Bronchial epithelial cell (primary cell): Measurements from ENCODE around the gene AMPD3. TPM values are rescaled to one million over a fixed set of nuclear protein-coding genes. Genes with fewer than 3 reads are reported as not detected.

ENCODE experiments used
- DNase-seq: peaks from one replicate; pipeline ENCODE4 v3.0.0-alpha.2; 2010; ENCODE audit warnings: low read depth
- FAIRE-seq: peaks from 2 replicates; lab custom pipeline; 2011; peaks lifted over from hg19 to GRCh38; lab: Jason Lieb, UNC
- H3K27me3 ChIP-seq: 2 replicates; pipeline ENCODE4 v1.5.1; 2011; ENCODE audit warnings: low read length; ENCODE audit not compliant: control insufficient read depth, insufficient read depth
- H3K36me3 ChIP-seq: 2 replicates; pipeline ENCODE4 v1.5.1; 2011; ENCODE audit warnings: low read length; ENCODE audit not compliant: control insufficient read depth, insufficient read depth
- H3K4me3 ChIP-seq: 2 replicates; pipeline ENCODE4 v1.5.1; 2011; ENCODE audit warnings: mild to moderate bottlenecking, low read depth, low read length, control low read depth
- CTCF ChIP-seq: IDR thresholded peaks from 2 replicates; pipeline ENCODE4 v1.5.1; 2011; ENCODE audit warnings: mild to moderate bottlenecking, moderate library complexity, low read length, control low read depth, inconsistent platforms; ENCODE audit not compliant: insufficient read depth, severe bottlenecking
- total RNA-seq: library from RNA; depleted of rRNA; stranded (reverse); fragments of >200 nt; gene quantifications from 2 replicates; pipeline ENCODE4 v1.2.1, GENCODE V29; 2014

AMPD3 gene
- total RNA-seq, 1 donor from 2014 or later = 5.3 TPM

GRCh38 chr11:10505278-10506007 is 50.4 kb downstream of the AMPD3 start:
- FAIRE-seq (no peak), DNase-seq (no peak)
- Histone ChIP-seq H3K36me3 (peaks cover 14% of the 10 kb centered on the region), H3K4me3 (no peak overlapping the region), H3K27me3 (no peaks in the 10 kb centered on the region)
- TF ChIP-seq CTCF = no peak

- no peak for TF ChIP-seq CTCF
- no peak for FAIRE-seq
- Histone ChIP-seq H3K36me3 (peaks cover 11% of the 10 kb centered on the region), H3K4me3 (no peak overlapping the region), H3K27me3 (no peaks in the 10 kb centered on the region)
- DNase-seq = peak; percentile 92
Observed at GRCh38 chr11:10506008-10506370, 50.9 kb downstream of the AMPD3 start.

GRCh38 chr11:10511181-10511621 is 56.1 kb downstream of the AMPD3 start:
- no peak for DNase-seq
- no peak for FAIRE-seq
- Histone ChIP-seq H3K27me3 (no peaks in the 10 kb centered on the region), H3K36me3 (no peaks in the 10 kb centered on the region), H3K4me3 (no peak overlapping the region)
- no peak for TF ChIP-seq CTCF

- no peak for FAIRE-seq
- TF ChIP-seq CTCF = no peak
- Histone ChIP-seq H3K27me3 (no peaks in the 10 kb centered on the region), H3K36me3 (no peaks in the 10 kb centered on the region), H3K4me3 (no peak overlapping the region)
- DNase-seq = peak; percentile 48
Observed at GRCh38 chr11:10514202-10514601, 59.1 kb downstream of the AMPD3 start.

DNA sequence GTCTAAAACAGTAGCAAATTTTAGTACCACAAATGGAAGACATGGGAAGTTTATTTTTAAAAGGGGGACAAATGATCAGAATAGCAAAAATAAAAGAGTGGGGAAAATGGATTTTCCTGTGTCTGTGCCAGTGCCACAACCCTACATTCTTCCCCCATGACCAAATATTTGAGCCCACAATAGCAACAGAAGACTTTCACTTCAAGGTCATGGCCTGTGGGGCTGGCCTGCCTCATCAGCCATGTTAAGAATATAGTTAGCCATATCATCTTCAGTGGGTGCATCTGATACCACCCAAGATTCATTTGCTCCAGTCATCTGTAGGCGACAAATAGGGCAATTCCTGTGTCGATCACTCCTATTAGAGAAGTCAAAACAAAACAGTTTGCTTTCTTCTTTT is 59.6 kb downstream of the AMPD3 start:
- FAIRE-seq (no peak), DNase-seq (no peak)
- Histone ChIP-seq H3K36me3 (no peaks in the 10 kb centered on the region), H3K4me3 (no peak overlapping the region), H3K27me3 (no peaks in the 10 kb centered on the region)
- no peak for TF ChIP-seq CTCF

- DNase-seq (no peak), FAIRE-seq (no peak)
- Histone ChIP-seq H3K27me3 (no peaks in the 10 kb centered on the region), H3K4me3 (no peak overlapping the region), H3K36me3 (no peaks in the 10 kb centered on the region)
- TF ChIP-seq CTCF = no peak
Observed at GRCh38 chr11:10515418-10515817, 60.4 kb downstream of the AMPD3 start.
